HG02642 (cell line): ENCODE measurements around the gene PPP3CA.

Experiments used
- ATAC-seq: cut with Tn5 transposase; IDR thresholded peaks from one replicate; pipeline ENCODE4 v1.9.1; 2021; ENCODE audit warnings: mild to moderate bottlenecking; ENCODE audit not compliant: unreplicated experiment, poor library complexity

Gene PPP3CA

DNA sequence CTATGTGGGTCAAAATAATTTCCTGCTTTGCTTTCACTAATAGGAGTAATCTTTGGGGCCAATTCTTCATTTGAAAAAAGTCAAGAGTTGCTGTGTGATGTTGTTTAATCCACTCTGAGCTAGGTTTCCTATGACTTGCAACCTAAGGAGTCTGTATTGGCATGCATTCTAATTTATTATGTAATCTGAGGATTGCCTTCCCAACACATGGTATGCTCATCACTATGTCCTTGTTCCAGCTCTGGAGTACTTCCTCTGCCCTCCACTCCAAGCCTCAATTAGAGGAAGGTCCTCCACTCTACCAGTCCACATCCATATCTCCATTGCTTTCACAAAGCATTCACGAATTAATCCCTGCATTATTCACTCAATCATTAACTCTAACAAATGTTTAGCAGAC, 56.1 kb downstream of the PPP3CA start:
- no peak for ATAC-seq

DNA sequence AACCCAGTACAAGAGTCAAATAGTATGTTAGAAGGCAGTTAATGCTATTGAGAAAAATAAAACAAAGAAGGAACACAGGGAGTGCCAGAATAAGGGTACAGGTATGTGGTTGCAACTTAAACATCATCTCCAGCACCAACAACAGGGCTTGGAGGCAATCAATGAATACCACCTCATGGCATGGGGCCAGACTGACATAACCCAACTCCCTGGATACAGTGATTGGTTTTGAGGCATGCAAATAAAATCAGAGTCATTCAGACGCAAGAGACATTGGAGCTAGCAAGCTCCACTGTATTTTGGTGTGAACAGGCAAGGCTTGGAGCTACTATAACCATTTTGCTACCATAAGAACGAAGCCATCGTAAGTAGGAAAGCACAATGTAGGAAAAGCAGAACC, 56.7 kb downstream of the PPP3CA start:
- no peak for ATAC-seq

DNA sequence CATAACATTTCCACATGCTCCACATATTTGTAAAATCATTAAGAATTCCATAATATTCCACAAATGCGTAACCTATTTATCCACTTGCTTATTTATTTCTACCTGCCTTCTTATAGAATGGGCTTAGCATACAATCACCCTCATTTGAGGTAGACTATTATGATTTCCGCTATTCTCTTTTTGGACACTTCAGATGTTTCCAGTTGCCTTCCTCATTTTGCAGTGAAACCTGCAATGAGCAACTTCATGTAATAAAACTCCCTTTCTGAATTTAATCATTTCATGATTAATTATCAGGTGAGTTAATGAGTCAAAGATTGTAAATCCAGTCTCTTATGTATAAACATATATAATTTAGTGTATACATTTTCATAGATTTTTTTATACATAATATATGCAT, 58.0 kb downstream of the PPP3CA start:
- ATAC-seq, result no peak

DNA sequence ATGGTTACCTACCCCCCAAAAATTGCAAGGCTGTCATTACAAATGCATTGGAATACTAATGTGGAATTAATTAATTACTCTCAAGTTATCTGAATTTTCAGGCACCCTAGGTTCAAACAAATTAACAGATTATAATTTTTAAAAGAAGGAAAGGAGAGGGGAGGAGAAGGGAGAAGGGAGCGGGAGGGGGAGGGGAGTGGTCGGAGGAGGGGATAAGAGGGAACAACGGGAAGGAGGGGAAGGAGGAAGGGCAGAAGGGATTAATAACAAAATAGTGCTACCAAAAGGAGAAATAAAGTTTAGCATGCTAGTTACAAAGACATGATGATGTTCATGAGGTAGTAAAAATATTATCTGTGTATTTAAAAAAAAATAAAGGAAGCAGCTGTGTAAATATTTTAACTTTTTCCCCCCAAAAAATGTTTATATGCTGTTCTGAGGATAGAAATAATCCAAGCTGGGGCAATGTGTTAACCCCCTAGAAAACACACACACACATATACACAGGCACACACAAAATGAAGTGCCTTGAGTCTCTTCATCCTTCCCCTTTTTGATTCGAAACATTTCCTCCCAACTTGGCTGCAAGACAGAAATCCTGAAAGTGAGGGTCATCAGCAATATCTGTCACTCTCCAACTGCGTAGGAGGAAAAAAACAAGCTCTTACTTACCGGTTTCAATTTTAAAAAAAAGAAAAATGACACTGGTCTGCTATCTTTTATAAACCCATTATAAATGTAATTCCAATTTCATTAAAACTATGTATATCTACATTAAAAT, 58.8 kb downstream of the PPP3CA start:
- ATAC-seq, result no peak

DNA sequence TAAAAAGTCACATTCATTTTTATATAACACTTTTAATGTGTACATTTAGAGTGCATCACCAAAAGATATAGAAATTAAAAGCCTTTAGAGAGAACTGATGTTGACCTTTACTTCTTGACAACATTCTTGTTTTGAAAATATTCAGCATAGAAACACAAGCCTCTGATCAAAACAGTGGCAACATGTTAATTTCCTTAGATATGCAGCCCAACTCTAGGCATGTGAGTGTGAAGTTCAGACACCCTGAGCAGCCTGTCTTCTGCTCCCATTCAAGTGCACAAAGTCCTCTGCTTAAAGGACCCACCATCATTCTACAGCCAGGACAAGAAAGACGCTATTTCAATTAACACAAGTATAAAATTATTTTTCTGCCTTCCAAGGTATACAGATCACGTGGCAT, 60.0 kb downstream of the PPP3CA start:
- no peak for ATAC-seq

DNA sequence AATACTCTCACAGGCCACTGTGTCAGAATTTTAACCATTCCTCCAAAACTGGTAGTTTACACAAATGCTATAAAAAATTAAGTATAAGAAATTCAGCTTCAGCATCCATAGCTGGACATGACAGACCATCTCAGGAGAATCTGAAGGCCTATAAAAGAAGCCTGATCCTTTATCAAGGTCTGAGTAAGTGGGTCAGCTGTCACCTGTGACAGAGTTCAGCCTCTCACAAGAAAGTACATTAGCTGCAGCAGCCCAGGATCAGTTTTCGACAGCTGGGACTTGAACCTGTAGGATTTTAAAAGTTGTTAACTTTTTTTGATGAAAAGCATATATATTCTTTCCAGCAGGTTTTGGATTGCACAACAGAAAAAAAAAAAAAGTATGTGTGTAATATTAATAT, 60.7 kb downstream of the PPP3CA start:
- no peak for ATAC-seq

DNA sequence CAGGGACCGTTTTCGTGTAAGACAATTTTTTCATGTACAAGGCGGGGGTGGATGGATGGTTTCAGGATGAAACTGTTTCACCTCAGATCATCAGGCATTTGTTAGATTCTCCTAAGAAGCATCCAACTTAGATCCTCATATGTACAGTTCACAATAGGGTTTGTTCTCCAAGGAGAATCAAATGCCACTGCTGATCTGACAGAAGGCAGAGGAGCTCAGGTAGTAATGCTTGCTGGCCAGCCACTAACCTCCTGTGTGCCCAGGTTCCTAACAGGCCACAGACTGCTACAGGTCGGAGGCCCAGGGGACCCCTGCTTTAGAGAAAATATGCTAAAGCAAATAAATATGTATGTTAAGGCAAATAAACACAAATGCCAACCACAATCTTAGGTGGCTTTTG, 61.3 kb downstream of the PPP3CA start:
- no peak for ATAC-seq

DNA sequence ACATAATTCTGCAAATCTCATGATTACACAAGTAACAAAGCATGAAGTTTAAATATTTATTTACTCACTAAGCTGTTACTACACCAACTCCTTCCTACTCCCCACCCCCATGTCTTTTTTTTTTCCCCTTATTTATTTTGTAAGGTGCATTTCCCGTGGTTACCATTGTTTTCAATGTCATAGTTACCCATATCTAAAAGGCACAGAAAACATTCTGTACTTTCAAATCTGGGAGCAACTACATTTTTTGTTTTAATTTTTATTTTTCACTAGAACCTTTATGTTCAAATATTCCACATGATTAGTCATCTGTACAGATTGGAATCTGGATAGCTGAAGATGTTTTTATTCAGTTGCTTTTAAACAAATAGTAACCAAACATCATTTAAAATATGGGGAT, 62.8 kb downstream of the PPP3CA start:
- no peak for ATAC-seq

DNA sequence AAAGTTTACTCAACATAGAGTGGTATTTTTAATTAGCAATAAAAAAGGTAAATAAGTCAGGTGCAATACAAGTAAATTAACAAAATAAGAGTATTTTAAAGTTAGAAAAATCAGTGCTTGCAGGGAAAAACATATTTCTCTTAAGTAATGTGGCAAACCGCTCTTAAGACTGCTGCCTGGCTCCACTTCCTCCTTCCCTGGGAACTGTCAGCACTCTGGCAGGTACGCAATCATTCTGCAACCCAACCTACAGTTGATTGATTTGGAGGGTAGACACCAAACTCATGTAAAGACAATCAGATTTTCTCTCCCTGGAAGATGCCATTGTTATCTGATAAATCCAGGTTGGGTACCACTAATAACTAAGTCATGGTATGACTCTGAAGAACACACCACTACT, 63.9 kb downstream of the PPP3CA start:
- no peak for ATAC-seq

DNA sequence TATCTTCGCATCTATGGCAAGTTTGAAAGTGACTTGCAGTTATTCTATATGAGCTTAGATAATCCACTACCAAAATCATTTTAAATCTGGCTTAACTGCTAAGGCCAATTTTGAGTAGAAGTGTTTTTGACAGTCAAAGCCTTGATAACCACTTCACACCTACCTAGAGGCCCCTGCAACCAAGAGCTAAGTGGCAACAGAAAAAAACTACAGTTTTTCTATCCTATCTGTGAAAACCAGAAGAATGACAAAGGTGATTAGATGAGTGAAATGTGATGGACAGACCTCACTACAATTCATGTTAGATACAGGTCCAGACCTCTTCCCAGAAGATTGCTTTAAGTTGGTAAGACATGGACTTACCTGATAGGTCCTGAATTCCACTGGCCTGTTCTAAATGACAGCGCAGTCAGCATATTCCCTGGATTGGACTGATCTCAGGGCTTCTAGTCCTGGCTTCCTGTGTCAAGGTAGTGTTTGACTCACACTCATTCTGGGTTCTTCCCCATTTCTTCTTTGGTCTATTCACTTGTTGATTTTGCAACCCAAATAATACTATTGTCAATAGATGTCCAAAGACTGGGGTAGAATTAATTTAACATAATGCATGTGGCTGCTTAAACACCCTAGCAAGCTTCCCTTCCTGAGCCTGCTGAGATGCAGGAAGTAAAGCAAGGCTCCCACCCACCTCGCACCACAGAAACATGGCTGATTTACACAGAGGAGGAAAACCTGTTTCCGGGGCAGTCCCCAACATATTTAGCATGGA, 65.1 kb downstream of the PPP3CA start:
- peak; percentile 61 for ATAC-seq

DNA sequence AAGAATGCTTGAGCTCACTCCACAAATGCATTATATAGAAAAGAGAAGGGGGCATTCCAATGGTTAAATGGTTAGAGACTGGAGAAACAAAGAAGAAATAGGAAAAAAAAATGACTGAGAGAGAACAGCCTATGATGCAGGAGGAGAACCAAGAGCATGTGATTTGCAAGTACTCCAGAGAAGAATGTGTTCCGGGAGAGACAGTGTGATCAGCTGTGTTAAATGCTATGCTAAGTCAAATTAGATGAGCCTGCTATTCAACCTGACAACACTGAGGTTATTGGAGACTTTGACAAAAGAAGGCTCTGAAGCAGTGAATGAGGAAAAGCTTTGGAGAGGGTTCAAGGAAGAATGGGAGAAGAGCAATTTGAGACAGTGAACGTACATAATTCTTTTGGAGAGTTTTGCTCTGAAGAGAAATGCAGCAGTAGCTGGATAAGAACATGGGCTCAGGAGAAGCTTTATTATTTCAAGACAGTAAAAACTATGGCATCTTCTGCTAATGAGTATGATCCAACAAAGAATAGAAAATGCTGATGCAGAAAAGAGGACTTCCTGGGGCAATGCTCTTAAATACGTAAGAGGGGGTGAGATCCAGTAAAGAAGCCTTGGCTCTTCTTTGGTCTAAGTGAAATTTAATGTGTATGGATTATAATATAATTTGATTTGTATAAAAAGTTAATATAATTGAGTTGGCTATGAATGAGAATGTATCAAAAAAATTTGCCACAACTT, 66.3 kb downstream of the PPP3CA start:
- ATAC-seq, result no peak

DNA sequence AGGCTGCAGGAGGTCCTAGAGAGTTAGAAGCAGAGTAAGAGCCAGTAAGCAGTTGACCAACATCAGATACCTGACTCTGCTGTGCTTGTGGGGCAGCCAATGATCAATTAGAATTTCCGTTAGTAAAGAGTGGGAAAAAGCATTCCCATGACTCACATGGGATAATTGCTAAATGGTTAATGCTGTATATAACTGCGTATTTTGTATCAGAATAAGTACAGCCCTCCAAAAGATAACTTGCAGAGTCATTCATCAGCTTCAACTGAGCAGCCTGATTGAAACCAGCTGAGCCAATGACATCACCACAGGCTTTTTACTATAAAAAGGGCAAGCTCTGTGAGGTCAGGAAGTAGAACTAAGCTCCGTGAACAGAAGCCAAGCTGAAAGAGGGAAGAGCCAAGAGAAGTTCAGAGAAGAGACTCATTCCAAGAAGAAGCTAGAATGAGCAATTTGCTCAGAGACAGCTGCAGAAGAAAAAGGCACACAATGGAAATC, 67.9 kb downstream of the PPP3CA start:
- peak; percentile 80 for ATAC-seq

DNA sequence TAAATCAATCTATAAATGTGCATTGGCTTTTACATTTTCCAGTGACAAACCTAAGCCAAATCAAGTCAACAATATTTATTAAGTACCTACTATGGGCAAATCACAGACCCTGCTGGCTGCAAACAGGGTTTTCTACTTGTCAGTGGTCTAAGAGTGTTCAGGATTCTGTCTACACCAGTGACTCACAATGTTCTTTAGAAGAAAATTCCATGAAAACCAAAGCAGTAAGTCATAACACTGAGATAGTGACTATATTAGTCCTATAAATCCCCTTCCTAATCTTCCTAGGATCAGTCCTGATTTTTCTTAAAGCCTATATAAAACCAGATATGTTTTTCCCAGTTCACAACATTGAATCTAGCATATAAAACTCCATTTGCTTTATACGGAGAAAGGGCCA, 69.7 kb downstream of the PPP3CA start:
- no peak for ATAC-seq

DNA sequence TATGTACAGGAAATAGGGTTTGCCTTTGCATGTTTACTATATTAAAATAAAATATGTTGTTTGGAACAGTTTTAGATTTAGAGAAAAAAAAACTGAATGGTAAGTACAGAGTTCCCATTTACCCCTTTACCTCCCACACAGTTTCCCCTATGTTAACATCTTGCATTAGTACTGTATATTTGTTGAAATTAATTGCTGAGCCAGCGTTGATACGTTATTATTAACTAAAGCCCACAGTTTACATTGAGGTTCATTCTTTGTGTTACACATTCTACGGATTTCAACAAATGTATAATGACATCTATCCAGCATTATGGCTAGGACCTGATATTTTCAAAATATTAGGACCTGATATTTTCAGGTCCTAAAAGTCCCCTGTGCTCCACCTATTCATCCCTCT, 70.7 kb downstream of the PPP3CA start:
- no peak for ATAC-seq

DNA sequence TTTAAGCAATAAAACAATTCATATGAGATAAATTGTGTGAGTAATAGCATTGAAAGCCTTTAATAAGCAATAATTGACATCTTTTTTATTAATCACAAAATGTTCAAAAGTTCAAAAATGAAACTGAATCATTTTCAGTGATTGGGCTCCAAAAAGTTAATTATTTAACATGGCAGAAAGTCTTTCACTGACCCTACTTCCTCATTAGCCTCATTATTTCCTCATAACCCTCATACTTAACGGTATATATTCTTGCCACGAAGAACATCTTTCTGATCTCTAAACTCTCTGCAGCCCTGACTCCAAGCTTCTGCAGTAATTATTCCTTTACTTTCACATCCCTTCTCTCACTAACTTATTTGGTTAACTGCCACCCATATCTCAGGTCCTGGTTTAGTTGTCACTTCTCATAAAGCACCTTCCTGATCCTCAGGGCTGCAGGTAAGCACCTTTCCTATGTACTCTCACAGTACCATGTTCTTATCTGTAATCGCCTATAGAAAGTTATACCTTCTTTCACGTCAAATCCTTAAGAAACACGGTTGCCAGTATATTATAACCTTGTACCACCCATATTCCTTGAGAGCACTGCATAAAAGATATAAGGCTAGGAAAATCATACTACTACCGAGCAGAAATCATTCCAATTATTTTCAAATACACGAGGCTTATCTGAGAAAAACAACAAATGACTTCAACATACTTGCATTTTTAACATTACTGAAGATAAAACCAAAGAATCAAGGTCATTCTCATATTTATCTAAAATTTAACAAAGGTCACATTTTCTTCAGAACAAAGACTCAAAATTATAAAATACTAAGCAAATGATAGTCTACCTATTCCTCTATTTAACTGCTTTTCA, 72.2 kb downstream of the PPP3CA start:
- ATAC-seq, result peak; percentile 48

DNA sequence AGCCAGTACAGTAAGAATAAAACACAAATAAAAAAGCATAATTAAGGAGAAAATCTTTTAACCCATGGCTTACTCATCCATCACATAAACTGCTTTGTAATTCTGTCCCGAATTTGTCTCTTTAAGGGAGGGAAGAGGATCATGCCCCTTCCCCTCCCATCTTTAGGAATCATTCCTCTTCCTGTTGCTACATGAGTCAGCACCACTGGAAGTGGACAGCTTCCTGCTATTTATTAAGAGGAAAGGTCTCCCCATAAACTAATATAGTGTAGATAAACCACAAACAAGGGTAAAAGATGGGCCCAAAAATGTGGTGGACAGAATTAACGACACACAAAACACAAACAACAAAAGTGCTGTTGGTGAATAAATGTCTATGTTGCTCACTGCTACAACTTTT, 75.8 kb downstream of the PPP3CA start:
- ATAC-seq, result no peak

DNA sequence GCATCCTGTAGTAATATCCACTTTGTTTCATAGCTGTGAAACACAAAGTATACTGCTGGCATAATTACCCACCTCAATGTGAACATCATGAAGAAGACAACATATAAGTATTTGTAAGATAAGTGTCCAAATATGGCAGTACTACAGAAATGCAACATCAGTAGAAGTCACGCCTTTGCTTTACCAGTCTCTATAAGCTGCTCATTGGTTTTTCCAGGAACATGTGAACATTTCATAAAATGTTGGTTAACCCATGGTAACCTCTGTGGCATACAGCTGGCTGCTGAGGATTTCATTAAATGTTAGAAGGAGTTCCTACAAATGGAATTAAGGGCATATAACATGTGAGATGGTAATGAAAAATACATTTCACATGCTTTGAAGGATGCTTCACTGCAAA, 77.6 kb downstream of the PPP3CA start:
- ATAC-seq, result no peak

DNA sequence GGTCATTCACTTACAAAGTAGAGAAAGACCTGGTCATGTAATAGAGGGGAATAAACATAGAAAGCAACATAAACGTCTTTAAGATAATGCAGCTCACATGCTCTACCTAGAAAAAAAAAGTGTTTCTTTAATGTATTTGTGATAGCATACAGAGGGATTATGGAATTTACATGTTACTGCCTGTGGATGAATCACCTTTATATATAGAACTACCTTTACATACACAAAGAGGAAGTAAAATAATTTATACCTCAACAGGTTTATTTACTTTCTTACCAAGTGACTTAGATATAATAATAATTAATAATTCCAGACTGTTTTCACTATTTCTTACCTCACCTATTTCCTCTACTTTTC, 81.5 kb downstream of the PPP3CA start:
- ATAC-seq, result no peak

DNA sequence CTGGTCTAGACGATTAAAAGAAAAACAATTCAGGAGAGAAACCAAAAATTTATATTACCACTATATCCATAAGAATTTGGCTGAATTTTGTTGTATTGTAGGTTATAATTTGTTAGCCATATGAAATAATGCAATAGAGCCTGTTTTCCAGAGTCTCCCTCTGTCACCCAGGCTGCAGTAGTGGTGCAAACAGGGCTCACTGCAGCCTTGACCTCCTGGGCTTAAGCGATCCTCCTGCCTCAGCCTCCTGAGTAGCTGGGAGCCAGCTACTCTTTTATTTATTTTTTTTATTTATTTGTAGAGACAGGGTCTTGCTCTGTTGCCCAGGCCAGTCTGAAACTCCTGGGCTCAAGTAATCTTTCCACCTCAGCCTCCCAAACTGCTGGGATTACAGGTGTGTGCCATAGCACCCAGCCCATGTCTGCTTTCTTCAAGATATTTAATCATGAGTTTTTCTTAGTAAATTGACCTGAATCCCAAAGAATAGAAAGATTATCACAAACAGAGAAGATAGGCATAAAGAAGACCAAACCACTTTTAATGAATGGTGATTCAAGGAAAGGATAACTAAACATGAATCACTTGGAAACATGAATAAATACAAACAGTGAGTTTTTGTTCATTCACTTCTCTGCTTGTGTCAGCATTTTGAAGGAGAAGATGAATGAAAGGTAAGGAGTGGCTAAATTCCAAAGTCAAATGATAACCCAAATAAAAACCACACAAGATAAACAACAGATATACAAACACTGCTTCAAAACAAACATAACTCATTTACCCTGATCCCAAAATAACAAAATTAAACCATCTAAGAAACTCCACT, 82.1 kb downstream of the PPP3CA start:
- no peak for ATAC-seq
